Measurements from ENCODE around the gene SMIM45.

The SMIM45 gene

GRCh38 chr22:41934284-41935014, 17.5 kb upstream of the SMIM45 start:
- H3K4me3 ChIP-seq (ENCODE audit: extremely low read depth in 1 of 4, insufficient read depth in 2 of 4, low read depth in 3 of 4, low read length in 4 of 4): no peak overlapping the region
- no peak overlapping the region for H3K9ac ChIP-seq (replicated peaks in 1 of 4; ENCODE audit: extremely low read depth in 1 of 4, low read depth in 3 of 4, low read length in 3 of 4)
- no peak overlapping the region for H2BK120ac ChIP-seq (replicated peaks; ENCODE audit: low read depth, low read length)
- H2BK5ac ChIP-seq (ENCODE audit: low read depth, low read length): no peak overlapping the region
- H3K4me1 ChIP-seq (replicated peaks in 1 of 4; ENCODE audit: control insufficient read depth in 3 of 4, insufficient read depth in 4 of 4, low read length in 3 of 4): peaks cover 0 to under 1% (median 0%) of the 10 kb centered on the region in 4 experiments; a peak in 3 of 7 replicates
- H3K79me1 ChIP-seq (ENCODE audit: low read depth, low read length): peaks cover 5% of the 10 kb centered on the region
- H3K79me2 ChIP-seq (ENCODE audit: control insufficient read depth in 1 of 2, insufficient read depth in 2 of 2, low read length in 2 of 2): no peaks in the 10 kb centered on the region
- H3K14ac ChIP-seq (ENCODE audit: insufficient read length): no peak overlapping the region
- no peaks in the 10 kb centered on the region; a peak in 2 of 7 replicates for H3K27me3 ChIP-seq (replicated peaks in 1 of 4; ENCODE audit: control insufficient read depth in 3 of 4, extremely low read depth in 1 of 4, insufficient read depth in 3 of 4, low read length in 3 of 4)
- H3K9me3 ChIP-seq (ENCODE audit: insufficient read depth in 2 of 2, low read depth in 1 of 2, low read length in 1 of 2): no peaks in the 10 kb centered on the region
- no peak for DNase-seq (ENCODE audit: low read depth in 1 of 2, low spot score in 2 of 2)
- H3K56ac ChIP-seq (replicated peaks; ENCODE audit: insufficient read length, low read depth, low read length): no peak overlapping the region
- no peak overlapping the region for H3K4me2 ChIP-seq (ENCODE audit: insufficient read depth in 1 of 2, low read depth in 2 of 2, low read length in 2 of 2)
- H2BK12ac ChIP-seq (ENCODE audit: low read depth, low read length): no peak overlapping the region
- 94% methylated on average over 17 of the region's 17 CpGs; no CpG with 5 or more reads in 1 of the 2 experiments for WGBS, 2 experiments (ENCODE audit: extremely low coverage in 1 of 2, insufficient coverage in 1 of 2, insufficient read length in 1 of 2, insufficient replicate concordance in 2 of 2, low coverage in 1 of 2, low lambda C conversion rate in 2 of 2, missing lambda C conversion rate in 1 of 2)
- H3K18ac ChIP-seq (ENCODE audit: extremely low read depth, low read length): no peak overlapping the region
- peak overlapping the region; percentile 74 for H4K8ac ChIP-seq (ENCODE audit: extremely low read depth, insufficient read depth, low read length)
- peaks cover 10 to 20% of the 10 kb centered on the region in 2 experiments for H4K20me1 ChIP-seq (replicated peaks in 1 of 2; ENCODE audit: control insufficient read depth in 1 of 2, insufficient read depth in 2 of 2, low read length in 2 of 2)
- no peak overlapping the region for H4K5ac ChIP-seq (ENCODE audit: insufficient read length, low read depth, low read length)
- no peak overlapping the region for H2AK5ac ChIP-seq (ENCODE audit: low read depth, low read length)
- H3K4ac ChIP-seq (replicated peaks; ENCODE audit: insufficient read length, low read depth, low read length): no peak overlapping the region
- H2AFZ ChIP-seq (ENCODE audit: low read length): no peak overlapping the region
- ChIA-PET POLR2A (ENCODE audit: partially characterized antibody) (interaction anchor here (1.0 to 3.6 kb wide), 6 partner anchors 9 to 20 kb away, joined by 3 to 15 read pairs (median 4); partner anchors contain the start of genes CENPM and SHISA8), CTCF (ENCODE audit: partially characterized antibody) (interaction anchor here (0.5 to 1.6 kb wide), 5 partner anchors 9 to 310 kb away, joined by 3 to 8 read pairs (median 4); partner anchors contain the start of gene CENPM)
- no peaks in the 10 kb centered on the region for H3K23me2 ChIP-seq (ENCODE audit: low read depth, low read length)
- H2BK20ac ChIP-seq (ENCODE audit: low read length): no peak overlapping the region
- FAIRE-seq: no peak
- no peak overlapping the region for H3K27ac ChIP-seq (ENCODE audit: low read depth, low read length)
- H3K23ac ChIP-seq (ENCODE audit: insufficient read length): no peak overlapping the region
- H4K91ac ChIP-seq (replicated peaks; ENCODE audit: insufficient read length, low read length): no peak overlapping the region
- TF ChIP-seq PHF8 (conservative IDR thresholded peaks at IDR 0.05; ENCODE audit: low read depth, low read length) (no peak), SIX5 (IDR thresholded peaks at IDR 0.05; ENCODE audit: low read depth, low read length) (no peak), BRCA1 (IDR thresholded peaks at IDR 0.05; ENCODE audit: low read depth, low read length) (no peak), KDM1A (IDR thresholded peaks at IDR 0.05; ENCODE audit: borderline replicate concordance, low read length) (no peak), SRF (IDR thresholded peaks at IDR 0.05; ENCODE audit: low read depth, low read length) (no peak), CEBPB (IDR thresholded peaks at IDR 0.05; ENCODE audit: low read depth, low read length) (no peak), SUZ12 (IDR thresholded peaks at IDR 0.05; ENCODE audit: low read length) (no peak), ASH2L (IDR thresholded peaks at IDR 0.05; ENCODE audit: low read length) (no peak), RXRA (IDR thresholded peaks at IDR 0.05; ENCODE audit: insufficient read depth, low read depth, low read length) (no peak)
- no peak overlapping the region for H2BK15ac ChIP-seq (ENCODE audit: low read length)
- H3K36me3 ChIP-seq (ENCODE audit: control insufficient read depth in 2 of 4, insufficient read depth in 4 of 4, low read length in 3 of 4): peaks cover 3 to 17% (median 9%) of the 10 kb centered on the region in 4 experiments; a peak in 7 of 8 replicates

All from H1 (cell line).